ENCODE data around the gene ADCY7.

ADCY7 gene

GRCh38 chr16:50266337-50267091 is at the start of gene ADCY7:
Gene ADCY7 (plus strand): TSS chr16:50266551. CDS start chr16:50288180, 21,629 bp downstream.
- peak; percentile 66 to 70 for DNase-seq (ENCODE audit: low read depth in 2 of 2)

GRCh38 chr16:50219402-50219975 is 46.9 kb upstream of the ADCY7 start:
- no peak for DNase-seq (ENCODE audit: low read depth in 2 of 2)

GRCh38 chr16:50224286-50224685 is 42.1 kb upstream of the ADCY7 start:
- DNase-seq (ENCODE audit: low read depth in 2 of 2), result no peak

GRCh38 chr16:50227120-50227519 is 39.2 kb upstream of the ADCY7 start:
- no peak for DNase-seq (ENCODE audit: low read depth in 2 of 2)

GRCh38 chr16:50227665-50228064 is 38.7 kb upstream of the ADCY7 start:
- no peak for DNase-seq (ENCODE audit: low read depth in 2 of 2)

- no peak for DNase-seq (ENCODE audit: low read depth in 2 of 2)
These were observed 37.9 kb upstream of the ADCY7 start for GRCh38 chr16:50228364-50228868.

- no peak for DNase-seq (ENCODE audit: low read depth in 2 of 2)
These were observed 37.1 kb upstream of the ADCY7 start for GRCh38 chr16:50229149-50229726.

- DNase-seq (ENCODE audit: low read depth in 2 of 2), result peak in 1 of 2 experiments; percentile 36
These were observed 31.4 kb upstream of the ADCY7 start for GRCh38 chr16:50234771-50235556.

GRCh38 chr16:50235581-50235980 is 30.8 kb upstream of the ADCY7 start:
- DNase-seq (ENCODE audit: low read depth in 2 of 2), result no peak

GRCh38 chr16:50238314-50238713 is 28.0 kb upstream of the ADCY7 start:
- DNase-seq (ENCODE audit: low read depth in 2 of 2), result no peak

GRCh38 chr16:50238868-50239301 is 27.5 kb upstream of the ADCY7 start:
- no peak for DNase-seq (ENCODE audit: low read depth in 2 of 2)

GRCh38 chr16:50243024-50243423 is 23.3 kb upstream of the ADCY7 start:
- peak in 1 of 2 experiments; percentile 33 for DNase-seq (ENCODE audit: low read depth in 2 of 2)

- no peak for DNase-seq (ENCODE audit: low read depth in 2 of 2)
These were observed 22.2 kb upstream of the ADCY7 start for GRCh38 chr16:50244140-50244503.

GRCh38 chr16:50244504-50245416 is 21.6 kb upstream of the ADCY7 start:
- DNase-seq (ENCODE audit: low read depth in 2 of 2), result no peak

- no peak for DNase-seq (ENCODE audit: low read depth in 2 of 2)
These were observed 20.7 kb upstream of the ADCY7 start for GRCh38 chr16:50245417-50246298.

- no peak for DNase-seq (ENCODE audit: low read depth in 2 of 2)
These were observed 19.8 kb upstream of the ADCY7 start for GRCh38 chr16:50246299-50247122.

GRCh38 chr16:50247123-50247905 is 19.0 kb upstream of the ADCY7 start:
- no peak for DNase-seq (ENCODE audit: low read depth in 2 of 2)

- no peak for DNase-seq (ENCODE audit: low read depth in 2 of 2)
These were observed 18.3 kb upstream of the ADCY7 start for GRCh38 chr16:50247906-50248608.

Measured in fibroblast of skin of left biceps (primary cell).